ENCODE data around the gene NFATC2IP. TPM values are rescaled to one million over a fixed set of nuclear protein-coding genes. Genes with fewer than 3 reads are reported as not detected.
"Not testable (repeated sequence)": the region's sequence is repeated elsewhere in the genome, so short reads cannot be mapped to it uniquely, and the experiment has no call there.

The NFATC2IP gene
- polyA plus RNA-seq, 3 donors, result 30.8 to 85.9 (median 76.7) TPM

DNA sequence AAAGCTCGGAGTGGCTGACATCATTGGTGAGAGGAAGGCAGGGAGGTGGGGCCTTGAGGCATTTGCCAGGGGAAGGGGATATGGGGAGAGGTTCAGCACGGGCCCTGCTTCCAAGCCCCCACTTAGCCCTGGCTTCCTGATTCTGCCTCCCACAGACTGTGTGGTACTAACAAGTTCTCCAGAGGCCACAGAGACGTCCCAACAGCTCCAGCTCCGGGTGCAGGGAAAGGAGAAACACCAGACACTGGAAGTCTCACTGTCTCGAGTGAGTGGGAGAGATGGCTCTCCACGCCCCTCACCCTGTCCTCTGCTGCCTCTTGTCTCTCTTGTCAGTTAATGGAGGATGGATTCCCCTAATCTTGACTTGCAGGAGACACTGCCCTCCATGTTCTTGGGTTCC, 8.1 kb downstream of the NFATC2IP start:
- no peak for DNase-seq

DNA sequence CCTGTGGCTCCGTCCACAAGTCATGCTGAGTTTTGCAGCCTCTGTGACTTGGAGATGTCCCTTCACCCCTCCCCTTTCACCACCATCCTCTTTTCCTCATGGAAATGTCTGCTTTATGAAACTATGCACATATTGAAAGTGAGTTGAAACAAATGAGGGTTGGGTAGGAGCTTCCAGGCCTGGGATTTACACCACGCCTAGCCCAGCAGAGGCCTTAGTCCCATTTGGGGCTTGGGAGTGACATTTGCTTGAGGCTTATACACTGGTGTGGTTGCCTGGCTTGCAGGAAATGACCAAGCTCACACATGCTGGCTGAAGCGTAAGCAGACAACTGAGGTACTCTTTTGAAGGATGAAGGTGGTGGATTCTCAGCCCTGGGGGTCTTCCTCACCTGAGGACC, 13.3 kb downstream of the NFATC2IP start:
- DNase-seq, result no peak

DNA sequence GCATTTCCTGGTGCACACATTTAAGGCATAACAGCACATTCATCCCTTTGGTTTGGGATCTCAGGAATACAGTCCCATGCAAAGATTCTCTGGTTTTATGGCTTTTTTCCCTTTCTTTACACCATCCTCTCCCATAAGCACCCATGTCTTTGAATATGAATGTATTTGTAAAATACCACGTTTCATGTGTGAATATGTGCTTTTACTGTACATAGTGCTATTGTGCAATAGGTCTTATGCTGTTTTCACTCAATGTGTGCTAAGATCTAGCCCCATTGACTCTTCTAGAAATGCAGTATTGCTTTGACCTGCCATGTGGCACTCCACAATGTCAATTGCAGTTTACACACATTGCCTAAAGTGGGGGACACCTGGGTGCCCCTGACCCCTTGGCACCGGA, 13.8 kb downstream of the NFATC2IP start:
- no peak for DNase-seq

DNA sequence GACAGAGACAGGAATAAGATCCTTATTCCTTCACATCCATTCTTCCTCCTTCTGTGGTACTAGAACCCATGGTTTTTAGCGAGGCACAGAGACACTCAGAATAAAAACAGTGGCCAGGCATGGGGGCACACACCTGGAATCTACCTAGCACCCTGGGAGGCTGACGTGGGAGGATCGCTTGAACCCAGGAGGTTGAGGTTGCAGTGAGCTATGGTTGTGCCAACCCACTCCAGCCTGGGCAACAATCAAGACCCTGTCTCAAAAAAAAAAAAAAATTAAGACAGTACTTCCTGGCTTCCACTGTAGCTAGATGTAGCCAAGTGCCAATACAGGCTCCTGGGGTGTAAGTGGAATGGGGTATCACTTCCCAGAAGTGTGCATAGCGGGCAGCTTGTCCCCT, 16.4 kb downstream of the NFATC2IP start:
- no peak for DNase-seq

DNA sequence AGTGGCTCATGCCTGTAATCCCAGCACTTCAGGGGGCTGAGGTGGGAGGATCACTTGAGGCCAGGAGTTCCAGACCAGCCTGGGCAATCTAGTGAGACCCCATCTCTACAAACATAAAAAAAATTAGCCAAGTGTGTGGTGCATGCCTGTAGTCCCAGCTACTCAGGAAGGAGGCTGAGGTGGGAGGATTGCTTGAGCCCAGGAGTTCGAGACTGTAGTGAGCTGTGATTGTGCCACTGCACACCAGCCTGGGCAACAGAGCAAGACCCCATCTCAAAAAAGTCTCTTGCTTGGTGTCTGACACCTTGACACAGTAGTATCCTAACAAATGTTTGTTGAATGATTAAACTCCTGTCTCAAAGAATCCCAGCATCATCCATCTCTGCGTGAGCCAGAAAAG, 19.0 kb downstream of the NFATC2IP start:
- DNase-seq, result not testable (repeated sequence)

DNA sequence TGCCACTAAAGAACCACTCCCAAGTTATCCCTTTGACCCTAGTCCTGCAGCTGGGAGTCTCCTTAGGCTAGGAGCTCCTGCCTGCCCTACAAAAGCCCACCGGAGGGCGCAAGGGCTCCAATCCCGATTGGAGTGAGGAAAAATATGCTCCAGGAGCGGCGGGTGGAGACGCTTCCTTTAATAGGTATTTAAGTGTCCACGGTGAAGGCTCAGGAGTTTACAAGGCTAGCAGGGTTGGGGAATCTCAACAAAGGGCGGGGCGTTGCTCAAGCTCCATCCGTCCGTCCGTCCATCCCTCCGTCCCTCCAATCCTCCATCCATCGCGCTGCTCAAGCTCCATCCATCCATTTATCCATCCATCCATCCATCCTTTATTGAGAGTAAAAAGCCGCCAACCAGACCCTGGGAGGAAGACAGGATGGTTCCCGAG, 23.3 kb downstream of the NFATC2IP start:
- peak; percentile 62 for DNase-seq

DNA sequence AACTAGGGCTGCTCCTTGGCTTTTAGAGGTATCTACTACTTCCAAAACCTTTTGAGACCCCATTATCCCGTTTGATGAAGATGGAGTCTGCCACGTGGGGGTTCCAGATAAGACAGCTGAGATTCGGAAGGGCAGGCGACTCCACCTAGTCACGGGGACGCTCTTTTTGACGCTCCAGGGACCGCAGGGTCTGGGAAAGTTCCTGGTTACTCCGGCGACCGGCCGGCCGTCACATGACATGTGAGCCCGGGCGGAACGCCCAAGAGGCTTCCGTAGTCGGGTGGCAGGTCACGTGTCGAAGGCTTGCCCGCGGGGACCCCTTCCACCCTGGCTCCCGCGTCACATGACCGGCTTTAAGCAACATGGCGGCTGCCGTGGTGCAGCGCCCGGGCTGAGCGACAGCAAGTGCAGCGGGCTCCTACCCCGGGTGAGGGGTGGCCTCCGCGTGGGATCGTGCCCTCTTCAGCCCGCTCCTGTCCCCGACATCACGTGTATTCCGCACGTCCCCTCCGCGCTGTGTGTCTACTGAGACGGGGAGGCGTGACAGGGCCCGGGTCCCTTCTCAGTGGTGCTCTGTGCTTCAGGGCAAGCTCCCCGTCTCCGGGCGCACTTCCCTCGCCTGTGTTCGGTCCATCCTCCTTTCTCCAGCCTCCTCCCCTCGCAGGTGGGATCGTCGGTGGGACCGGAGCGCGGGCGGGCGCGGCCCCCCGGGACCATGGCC, 23.9 kb downstream of the NFATC2IP start, which contains the start of gene SPNS1:
TSS of gene SPNS1 (plus strand) at position 342 of the 721 bp plus-strand sequence. CDS start at position 716, 374 bp downstream.
- peak; percentile 96 for DNase-seq

DNA sequence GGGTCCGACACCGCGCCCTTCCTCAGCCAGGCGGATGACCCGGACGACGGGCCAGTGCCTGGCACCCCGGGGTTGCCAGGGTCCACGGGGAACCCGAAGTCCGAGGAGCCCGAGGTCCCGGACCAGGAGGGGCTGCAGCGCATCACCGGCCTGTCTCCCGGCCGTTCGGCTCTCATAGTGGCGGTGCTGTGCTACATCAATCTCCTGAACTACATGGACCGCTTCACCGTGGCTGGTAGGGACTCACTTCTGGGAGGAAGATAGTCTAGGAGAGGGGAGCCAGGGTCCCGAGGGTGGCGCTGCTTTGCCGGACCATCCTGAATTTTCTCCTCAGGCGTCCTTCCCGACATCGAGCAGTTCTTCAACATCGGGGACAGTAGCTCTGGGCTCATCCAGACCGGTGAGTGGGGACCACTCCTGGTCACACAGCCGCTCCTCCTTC, 24.4 kb downstream of the NFATC2IP start:
- no peak for DNase-seq

DNA sequence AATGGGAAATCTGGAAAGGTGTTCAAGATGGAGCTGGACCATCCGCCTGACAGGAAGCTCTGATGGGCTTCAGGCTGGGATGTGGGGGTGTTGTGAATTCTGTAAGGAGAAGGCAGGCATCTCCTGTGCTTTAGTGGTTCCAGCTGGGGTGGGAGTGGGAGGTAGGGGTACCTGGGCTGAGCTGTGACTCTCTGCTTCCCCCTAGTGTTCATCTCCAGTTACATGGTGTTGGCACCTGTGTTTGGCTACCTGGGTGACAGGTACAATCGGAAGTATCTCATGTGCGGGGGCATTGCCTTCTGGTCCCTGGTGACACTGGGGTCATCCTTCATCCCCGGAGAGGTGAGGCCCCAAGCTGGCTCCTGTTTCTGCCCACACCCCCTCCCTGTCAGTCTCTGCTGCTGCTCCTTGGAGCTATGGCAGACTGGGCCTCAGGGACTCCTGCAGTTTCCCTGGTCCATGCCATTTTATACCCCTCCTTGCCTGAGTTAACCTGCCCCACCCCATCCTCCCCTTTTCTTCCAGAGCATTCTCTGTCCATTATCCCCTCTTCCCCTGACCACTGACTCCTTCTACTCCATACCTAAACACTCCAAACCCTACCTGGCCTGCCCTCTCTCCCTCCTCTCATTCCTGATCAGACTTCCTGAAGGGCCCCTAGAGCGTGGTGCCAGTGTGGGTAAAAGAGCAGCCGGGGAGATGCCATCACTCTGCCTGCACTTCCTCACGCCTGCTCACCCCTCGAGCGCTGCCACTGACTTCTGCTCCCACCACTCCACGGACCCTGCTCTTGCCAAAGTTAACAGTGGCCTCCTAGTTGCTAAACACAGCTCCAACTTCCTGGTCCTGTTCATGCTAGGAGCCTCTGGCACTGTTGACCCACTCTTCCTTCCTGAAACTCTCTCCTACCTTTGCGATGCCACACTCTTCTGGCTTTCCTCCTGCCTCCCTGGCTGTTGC, 27.2 kb downstream of the NFATC2IP start:
- DNase-seq, result no peak

DNA sequence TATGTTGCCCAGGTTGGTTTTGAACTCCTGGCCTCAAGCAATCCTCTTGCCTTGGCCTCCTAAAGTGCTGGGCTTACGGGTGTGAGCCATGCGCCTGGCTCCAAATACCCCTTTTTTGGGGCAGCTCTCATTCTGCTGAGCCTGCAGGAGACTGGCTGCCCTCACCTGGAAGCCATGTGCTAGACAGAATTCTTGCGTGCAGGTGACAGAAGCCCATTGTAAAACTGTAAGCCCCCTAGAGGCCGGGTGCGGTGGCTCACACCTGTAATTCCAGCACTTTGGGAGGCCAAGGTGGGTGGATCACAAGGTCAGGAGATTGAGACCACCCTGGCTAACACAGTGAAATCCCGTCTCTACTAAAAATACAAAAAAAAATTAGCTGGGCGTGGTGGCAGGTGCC, 29.6 kb downstream of the NFATC2IP start:
- DNase-seq, result not testable (repeated sequence)

DNA sequence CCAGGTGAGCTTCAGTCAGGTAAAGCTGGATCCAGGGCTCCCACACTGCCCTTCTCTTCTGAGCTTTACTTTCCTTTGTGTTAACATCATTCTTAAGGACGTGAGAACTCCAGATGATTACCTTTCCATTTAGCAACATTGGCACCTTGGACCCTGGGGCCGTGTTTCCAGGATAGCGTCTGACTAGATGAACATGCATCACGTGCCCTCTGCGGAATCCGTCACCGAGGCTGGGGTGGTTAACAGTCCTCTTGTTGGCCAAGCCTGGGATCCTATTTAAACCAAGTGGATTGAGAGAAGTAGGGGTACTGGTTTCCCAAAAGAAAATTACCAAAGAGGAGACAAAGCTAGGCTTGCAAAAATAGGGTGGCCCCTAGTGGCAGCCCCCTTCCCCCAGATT, 30.2 kb downstream of the NFATC2IP start:
- no peak for DNase-seq

DNA sequence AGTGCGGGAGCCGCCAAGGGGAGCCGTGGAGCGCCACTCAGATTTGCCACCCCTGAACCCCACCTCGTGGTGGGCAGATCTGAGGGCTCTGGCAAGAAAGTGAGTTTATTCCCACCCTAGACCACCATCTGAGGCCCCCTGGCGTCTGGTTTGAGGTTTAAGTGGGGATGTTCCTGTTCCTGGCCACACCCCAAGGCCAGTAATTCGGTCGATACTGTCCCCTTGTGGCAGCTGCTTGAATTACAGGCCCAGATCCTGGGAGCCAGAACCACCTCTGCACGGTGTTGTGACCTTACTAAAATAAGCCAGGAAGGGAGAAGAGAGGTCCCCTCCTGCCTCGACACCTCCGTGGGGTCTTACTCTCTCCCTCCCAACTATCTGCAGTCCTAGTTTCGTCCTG, 30.8 kb downstream of the NFATC2IP start:
- DNase-seq, result no peak

DNA sequence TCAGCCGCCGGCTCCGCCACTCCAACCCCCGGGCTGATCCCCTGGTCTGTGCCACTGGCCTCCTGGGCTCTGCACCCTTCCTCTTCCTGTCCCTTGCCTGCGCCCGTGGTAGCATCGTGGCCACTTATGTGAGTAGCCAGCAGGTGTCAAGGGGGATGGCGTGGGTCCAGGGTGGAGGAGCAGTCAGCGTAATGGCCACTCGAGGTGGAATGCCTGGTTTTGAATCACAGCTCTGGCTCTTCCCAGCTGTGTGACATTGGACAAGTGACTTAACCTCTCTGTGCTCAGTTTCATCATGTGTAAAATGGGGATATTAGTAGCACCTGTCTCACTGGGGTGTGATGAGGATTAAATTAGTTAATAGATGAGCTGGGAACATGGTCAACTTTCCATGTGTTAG, 31.7 kb downstream of the NFATC2IP start:
- no peak for DNase-seq

DNA sequence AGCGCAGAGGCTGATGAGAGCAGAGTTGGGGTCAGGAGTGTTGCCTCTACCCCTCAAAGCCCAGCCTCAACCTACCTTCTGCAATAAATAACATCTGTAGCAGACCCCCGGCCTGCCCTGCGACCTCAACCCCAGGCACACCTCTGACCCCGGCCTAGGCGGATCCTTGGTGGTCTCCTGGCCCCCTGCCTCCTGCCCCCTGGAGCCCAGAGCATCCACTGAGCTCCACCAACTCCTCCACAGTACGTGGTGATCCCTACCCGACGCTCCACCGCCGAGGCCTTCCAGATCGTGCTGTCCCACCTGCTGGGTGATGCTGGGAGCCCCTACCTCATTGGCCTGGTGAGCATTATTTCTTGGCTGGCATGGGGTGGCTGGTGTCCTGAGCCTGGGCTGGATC, 32.2 kb downstream of the NFATC2IP start:
- no peak for DNase-seq

DNA sequence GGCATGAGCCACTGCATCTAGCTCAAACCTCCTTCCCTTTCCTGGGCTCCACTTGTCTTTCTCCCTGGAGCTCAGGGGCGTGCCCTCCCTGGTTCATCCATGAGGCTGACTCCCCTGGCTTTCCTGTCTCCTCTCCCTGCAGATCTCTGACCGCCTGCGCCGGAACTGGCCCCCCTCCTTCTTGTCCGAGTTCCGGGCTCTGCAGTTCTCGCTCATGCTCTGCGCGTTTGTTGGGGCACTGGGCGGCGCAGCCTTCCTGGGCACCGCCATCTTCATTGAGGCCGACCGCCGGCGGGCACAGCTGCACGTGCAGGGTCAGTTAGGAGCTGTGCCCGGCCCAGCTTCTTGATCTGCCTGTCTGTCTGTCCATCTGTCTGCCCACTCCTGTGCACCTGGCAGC, 32.9 kb downstream of the NFATC2IP start:
- no peak for DNase-seq

DNA sequence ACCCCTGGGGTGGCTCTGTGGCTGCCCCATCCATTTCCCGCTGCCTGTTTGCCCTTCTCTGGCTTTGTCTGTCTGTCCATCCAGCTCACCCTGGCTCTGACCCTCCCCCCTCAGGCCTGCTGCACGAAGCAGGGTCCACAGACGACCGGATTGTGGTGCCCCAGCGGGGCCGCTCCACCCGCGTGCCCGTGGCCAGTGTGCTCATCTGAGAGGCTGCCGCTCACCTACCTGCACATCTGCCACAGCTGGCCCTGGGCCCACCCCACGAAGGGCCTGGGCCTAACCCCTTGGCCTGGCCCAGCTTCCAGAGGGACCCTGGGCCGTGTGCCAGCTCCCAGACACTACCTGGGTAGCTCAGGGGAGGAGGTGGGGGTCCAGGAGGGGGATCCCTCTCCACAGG, 33.4 kb downstream of the NFATC2IP start:
- DNase-seq, result no peak

DNA sequence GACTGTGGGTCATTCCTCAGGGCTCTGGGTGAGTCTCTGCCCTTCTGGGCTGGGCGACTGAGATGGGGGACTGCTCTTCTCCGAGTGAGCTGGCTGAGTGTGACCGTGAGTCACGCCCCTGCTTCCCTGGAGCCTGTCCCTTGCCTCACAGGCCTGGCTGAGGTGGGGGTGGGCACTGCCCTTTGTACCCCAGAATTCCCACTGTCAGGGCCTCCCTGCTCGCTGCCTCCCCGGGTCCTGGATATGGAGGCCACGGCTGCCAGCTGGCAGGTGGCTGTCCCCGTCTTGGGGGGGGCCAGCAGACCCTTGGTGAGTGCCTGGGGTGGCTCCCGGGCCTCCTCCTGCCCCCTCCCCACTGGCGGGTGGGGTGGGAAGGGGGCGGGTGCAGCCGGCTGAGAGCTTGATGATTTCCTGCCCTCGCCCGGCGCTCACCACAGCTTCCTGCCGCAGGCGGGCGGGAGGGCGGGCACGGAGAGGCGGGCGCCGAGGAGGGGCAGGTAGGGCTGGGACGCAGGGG, 33.9 kb downstream of the NFATC2IP start, which contains the start of gene LAT:
TSS of gene LAT (plus strand) at position 434 of the 517 bp plus-strand sequence. CDS start 366 bp downstream, outside the sequence.
- no peak for DNase-seq

DNA sequence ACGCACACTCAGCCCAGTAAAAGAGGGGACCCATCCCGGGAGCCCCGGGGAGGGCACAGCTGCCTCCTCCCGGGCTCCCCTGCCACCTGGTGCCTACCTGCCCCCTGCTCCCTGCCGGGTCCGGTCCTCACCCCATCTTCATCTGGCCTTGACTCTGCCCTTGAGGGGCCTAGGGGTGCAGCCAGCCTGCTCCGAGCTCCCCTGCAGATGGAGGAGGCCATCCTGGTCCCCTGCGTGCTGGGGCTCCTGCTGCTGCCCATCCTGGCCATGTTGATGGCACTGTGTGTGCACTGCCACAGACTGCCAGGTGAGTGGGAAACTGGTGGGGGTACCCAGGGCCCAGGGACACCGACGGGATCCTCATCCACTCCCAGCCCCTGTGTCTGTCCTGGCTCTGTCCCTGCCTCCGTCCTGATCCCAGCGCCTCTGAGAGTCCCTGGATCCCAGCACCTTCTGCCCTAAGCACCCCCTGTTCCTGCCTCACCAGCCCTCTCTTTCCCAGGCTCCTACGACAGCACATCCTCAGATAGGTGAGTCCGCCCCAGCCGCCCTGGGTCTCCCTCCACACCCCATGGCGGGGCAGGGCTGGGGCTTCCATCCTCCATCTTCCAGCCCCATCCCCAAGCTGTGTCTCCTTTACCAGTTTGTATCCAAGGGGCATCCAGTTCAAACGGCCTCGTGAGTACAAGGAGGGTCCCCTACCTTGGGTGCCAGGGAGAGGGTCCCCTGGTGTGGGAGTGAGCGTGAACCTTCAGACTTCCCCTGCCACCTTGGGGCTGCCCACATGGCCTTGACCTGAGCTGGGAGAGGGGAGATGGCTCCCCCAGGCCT, 34.7 kb downstream of the NFATC2IP start:
- DNase-seq, result no peak

DNA sequence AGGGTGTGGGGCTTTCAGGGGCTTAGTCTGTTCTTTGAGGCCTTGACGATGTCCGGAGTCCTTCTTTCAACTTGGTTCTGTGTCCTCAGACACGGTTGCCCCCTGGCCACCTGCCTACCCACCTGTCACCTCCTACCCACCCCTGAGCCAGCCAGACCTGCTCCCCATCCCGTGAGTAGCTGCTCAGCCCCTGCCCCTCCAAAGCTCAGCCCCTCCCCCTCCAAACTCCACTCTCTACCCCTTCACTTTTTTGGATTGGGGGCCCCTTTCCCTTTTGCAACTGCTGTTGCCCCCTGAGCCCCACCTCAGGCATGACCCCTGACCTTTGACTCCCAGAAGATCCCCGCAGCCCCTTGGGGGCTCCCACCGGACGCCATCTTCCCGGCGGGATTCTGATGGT, 35.3 kb downstream of the NFATC2IP start:
- DNase-seq, result no peak

DNA sequence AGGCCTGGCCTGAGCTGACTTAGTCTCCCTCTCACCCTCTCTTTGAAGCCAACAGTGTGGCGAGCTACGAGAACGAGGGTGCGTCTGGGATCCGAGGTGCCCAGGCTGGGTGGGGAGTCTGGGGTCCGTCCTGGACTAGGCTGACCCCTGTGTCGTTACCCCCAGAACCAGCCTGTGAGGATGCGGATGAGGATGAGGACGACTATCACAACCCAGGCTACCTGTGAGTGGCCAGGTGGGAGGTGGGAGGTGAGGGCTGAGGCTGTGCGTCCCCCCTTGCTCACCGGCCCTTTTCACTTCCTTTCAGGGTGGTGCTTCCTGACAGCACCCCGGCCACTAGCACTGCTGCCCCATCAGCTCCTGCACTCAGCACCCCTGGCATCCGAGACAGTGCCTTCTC, 35.8 kb downstream of the NFATC2IP start:
- DNase-seq, result no peak

DNA sequence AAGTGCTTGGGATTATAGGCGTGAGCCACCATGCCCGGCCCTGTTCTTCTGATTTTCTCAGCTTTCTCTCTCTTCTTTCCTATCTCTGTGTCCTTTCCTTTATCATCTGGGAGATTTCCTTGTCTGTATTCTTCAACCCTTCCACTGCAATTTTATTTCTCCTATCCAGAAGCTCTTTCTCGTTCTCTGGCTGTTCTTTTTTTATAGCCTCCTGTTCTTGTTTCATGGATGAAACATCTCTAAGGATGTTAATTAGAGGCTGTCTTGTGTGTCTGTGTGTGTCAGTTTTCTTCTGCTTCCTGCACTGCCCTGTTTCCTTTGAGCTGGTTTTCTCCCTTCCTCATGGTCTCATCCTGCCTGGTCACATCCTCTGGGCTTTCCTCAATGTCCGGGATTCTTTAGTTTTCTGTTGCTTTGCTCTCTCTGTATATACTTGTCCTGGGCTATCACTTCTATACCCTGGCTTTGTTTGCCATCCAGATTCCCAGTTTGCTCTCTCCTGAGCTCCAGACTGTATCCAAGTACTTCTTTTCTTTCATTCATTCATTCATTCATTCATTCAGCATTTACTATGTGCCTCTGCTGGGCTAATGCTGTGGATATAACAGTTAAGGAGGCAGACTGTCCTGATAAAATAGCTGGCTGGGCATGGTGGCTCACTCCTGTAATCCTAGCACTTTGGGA, 36.6 kb downstream of the NFATC2IP start:
- DNase-seq, result no peak
